ENCODE results near the gene PDE1C. TPM values are rescaled to one million over a fixed set of nuclear protein-coding genes. Genes with fewer than 3 reads are reported as not detected.

Gene PDE1C
- total and polyA plus RNA-seq, 2 experiments from 2014 or later = 23.5 to 33.8 TPM

DNA sequence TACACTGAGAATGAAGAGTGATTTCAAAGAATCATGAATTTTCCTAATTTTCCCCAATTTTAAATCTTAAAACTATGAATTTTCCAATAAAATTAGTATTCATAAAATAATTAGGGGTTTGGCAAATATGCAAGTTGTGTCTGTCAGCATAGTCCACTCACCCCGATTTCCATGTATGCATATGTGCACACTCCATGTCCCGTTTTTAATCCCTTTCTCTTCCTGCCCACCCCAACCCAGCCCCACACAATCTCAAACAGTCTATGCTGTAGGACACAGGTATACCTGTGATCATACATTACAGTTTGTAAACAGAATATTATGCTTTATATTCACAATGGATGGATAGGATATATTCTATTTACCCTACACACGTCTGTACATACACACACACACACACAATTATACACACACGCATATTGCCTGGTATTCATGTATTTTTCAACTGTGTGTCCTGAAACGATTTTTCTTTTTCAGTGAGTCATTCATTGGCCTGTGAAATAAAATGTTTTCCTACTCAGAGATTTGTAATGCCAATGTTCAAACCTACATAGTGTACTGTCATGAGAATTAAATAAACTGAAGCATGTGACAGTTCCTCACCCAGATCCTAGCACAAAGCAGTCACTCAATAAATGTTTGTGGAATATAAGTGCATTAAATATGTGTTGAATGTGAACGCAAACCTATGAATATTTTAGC is 144.3 kb downstream of the PDE1C start:
- Histone ChIP-seq H3K4me2 (ENCODE audit: unreplicated experiment) (no peak overlapping the region), H3K27me3 (replicated peaks; ENCODE audit: insufficient read depth) (no peaks in the 10 kb centered on the region), H3F3A (ENCODE audit: insufficient read depth) (no peaks in the 10 kb centered on the region), H3K9ac (no peak overlapping the region), H2AFZ (no peak overlapping the region), H3K4me1 (ENCODE audit: insufficient read depth) (peaks cover 14% of the 10 kb centered on the region), H3K9me3 (ENCODE audit: low read depth) (no peaks in the 10 kb centered on the region), H4K20me1 (ENCODE audit: insufficient read depth) (no peaks in the 10 kb centered on the region), H3K27ac (no peak overlapping the region), H3K9me2 (ENCODE audit: insufficient read depth) (no peaks in the 10 kb centered on the region), H3K4me3 (no peak overlapping the region), H3K36me3 (ENCODE audit: low read depth) (no peaks in the 10 kb centered on the region), H3K79me2 (ENCODE audit: insufficient read depth) (peaks cover 64% of the 10 kb centered on the region)
- peak; percentile 38 for DNase-seq
- TF ChIP-seq EZH2 (IDR thresholded peaks at IDR 0.05; ENCODE audit: insufficient read depth, poor library complexity, severe bottlenecking) (no peak), EZH2phosphoT487 (IDR thresholded peaks at IDR 0.05; ENCODE audit: insufficient read depth, low read depth) (no peak)
- in situ Hi-C loops (cut with MboI) = no loop called here
- WGBS, 2 experiments (ENCODE audit: low coverage in 1 of 2, low lambda C conversion rate in 2 of 2, missing lambda C conversion rate in 2 of 2) = 17 to 24% methylated on average over 6 of the region's 6 CpGs

DNA sequence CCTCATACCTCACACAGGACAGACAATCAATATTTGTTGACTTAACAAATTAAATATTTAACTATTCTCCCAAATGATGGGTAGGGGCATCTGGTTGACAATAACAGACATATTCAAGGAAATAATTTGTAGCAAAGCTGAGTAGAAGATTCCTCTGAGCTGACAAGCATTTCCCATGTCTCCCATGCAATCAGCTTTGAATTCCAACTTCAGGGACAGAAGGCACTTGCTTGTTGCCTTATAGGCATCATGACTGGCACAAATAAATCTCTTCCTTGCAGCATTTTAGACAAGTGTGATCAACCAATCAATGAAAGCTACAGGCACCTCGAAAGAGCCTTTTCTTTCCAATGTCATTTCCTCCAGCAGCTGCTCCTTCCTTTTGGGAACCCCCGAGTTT is 146.0 kb downstream of the PDE1C start:
- Histone ChIP-seq H3K27ac (no peak overlapping the region), H3K79me2 (ENCODE audit: insufficient read depth) (peaks cover 52% of the 10 kb centered on the region), H4K20me1 (ENCODE audit: insufficient read depth) (no peaks in the 10 kb centered on the region), H3K27me3 (replicated peaks; ENCODE audit: insufficient read depth) (no peaks in the 10 kb centered on the region), H2AFZ (no peak overlapping the region), H3K9me3 (ENCODE audit: low read depth) (no peaks in the 10 kb centered on the region), H3F3A (ENCODE audit: insufficient read depth) (no peaks in the 10 kb centered on the region), H3K9me2 (ENCODE audit: insufficient read depth) (no peaks in the 10 kb centered on the region), H3K4me2 (ENCODE audit: unreplicated experiment) (no peak overlapping the region), H3K4me1 (ENCODE audit: insufficient read depth) (peaks cover 16% of the 10 kb centered on the region), H3K4me3 (no peak overlapping the region), H3K9ac (no peak overlapping the region), H3K36me3 (ENCODE audit: low read depth) (no peaks in the 10 kb centered on the region)
- no peak for DNase-seq
- WGBS, 2 experiments (ENCODE audit: low coverage in 1 of 2, low lambda C conversion rate in 2 of 2, missing lambda C conversion rate in 2 of 2) = 0 to 4% methylated on average over 2 of the region's 2 CpGs
- in situ Hi-C loops (cut with MboI) = no loop called here
- no peak for TF ChIP-seq EZH2 (IDR thresholded peaks at IDR 0.05; ENCODE audit: insufficient read depth, poor library complexity, severe bottlenecking)
- TF ChIP-seq EZH2phosphoT487 (IDR thresholded peaks at IDR 0.05; ENCODE audit: insufficient read depth, low read depth) = no peak

DNA sequence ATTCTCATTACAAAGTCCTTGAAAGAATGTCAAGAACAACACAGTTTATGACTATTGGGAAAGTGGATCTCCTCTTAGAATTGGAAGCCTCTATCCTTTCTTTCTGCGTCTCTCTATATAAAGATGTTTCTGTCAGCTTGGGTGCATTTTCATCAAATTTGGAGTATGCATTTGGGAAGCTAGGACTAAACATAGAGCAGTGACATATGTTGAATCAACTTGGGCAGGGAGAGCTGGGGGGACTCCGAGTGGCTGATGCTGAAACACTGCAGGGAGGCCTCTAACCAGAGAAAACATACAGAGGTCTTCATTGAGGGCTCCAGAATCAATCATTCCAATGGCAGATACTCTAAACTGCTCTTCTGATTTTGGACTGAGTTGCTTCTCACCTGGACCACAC is 147.4 kb downstream of the PDE1C start:
- Histone ChIP-seq H3K27ac (no peak overlapping the region), H3K79me2 (ENCODE audit: insufficient read depth) (peaks cover 39% of the 10 kb centered on the region), H3K27me3 (replicated peaks; ENCODE audit: insufficient read depth) (no peaks in the 10 kb centered on the region), H3K9ac (no peak overlapping the region), H3K4me2 (ENCODE audit: unreplicated experiment) (no peak overlapping the region), H3K9me2 (ENCODE audit: insufficient read depth) (no peaks in the 10 kb centered on the region), H3K9me3 (ENCODE audit: low read depth) (no peaks in the 10 kb centered on the region), H4K20me1 (ENCODE audit: insufficient read depth) (no peaks in the 10 kb centered on the region), H3K4me3 (no peak overlapping the region), H3K4me1 (ENCODE audit: insufficient read depth) (peaks cover 16% of the 10 kb centered on the region), H2AFZ (no peak overlapping the region), H3F3A (ENCODE audit: insufficient read depth) (no peaks in the 10 kb centered on the region), H3K36me3 (ENCODE audit: low read depth) (no peaks in the 10 kb centered on the region)
- TF ChIP-seq EZH2 (IDR thresholded peaks at IDR 0.05; ENCODE audit: insufficient read depth, poor library complexity, severe bottlenecking) = no peak
- WGBS, 2 experiments (ENCODE audit: low coverage in 1 of 2, low lambda C conversion rate in 2 of 2, missing lambda C conversion rate in 2 of 2) = 9 to 32% methylated on average over 2 of the region's 2 CpGs
- in situ Hi-C loops (cut with MboI) = no loop called here
- DNase-seq = no peak

DNA sequence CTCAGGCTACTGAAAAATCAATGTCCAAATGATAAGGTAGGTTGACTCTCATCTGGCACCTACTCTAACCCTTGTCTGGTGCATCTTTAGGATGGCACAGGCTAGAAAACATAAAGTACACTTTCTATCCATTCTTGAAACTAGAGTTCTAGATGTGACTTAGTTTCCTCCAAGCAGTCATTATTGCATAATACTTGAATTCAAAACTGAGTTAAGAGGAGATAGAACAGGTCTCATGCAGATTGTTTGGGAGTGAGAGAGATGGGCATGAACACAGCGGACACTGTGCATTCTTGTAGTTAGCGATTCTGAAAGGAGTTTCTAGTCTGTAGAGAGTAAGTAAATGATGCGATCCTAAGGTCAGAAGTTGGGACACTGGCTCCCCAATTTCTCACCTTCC is 149.2 kb downstream of the PDE1C start:
- no peaks in the 10 kb centered on the region for H4K20me1 ChIP-seq (ENCODE audit: insufficient read depth)

More for the DNA sequence above, 149.2 kb downstream of the PDE1C start:
- H3K4me1 ChIP-seq (ENCODE audit: insufficient read depth) = peaks cover 20% of the 10 kb centered on the region
- H3K9me3 ChIP-seq (ENCODE audit: low read depth) = no peaks in the 10 kb centered on the region
- H3K27me3 ChIP-seq (replicated peaks; ENCODE audit: insufficient read depth) = no peaks in the 10 kb centered on the region
- H3K4me2 ChIP-seq (ENCODE audit: unreplicated experiment) = no peak overlapping the region
- H3K9me2 ChIP-seq (ENCODE audit: insufficient read depth) = no peaks in the 10 kb centered on the region
- no peak overlapping the region for H3K27ac ChIP-seq
- TF ChIP-seq EZH2 (IDR thresholded peaks at IDR 0.05; ENCODE audit: insufficient read depth, poor library complexity, severe bottlenecking) = no peak
- no peak for TF ChIP-seq EZH2phosphoT487 (IDR thresholded peaks at IDR 0.05; ENCODE audit: insufficient read depth, low read depth)
- no peaks in the 10 kb centered on the region for H3K36me3 ChIP-seq (ENCODE audit: low read depth)
- H3K79me2 ChIP-seq (ENCODE audit: insufficient read depth) = peaks cover 22% of the 10 kb centered on the region
- no peak overlapping the region for H3K9ac ChIP-seq
- DNase-seq = no peak
- 36 to 49% methylated on average over 3 of the region's 3 CpGs for WGBS, 2 experiments (ENCODE audit: low coverage in 1 of 2, low lambda C conversion rate in 2 of 2, missing lambda C conversion rate in 2 of 2)
- no peak overlapping the region for H3K4me3 ChIP-seq
- H2AFZ ChIP-seq = no peak overlapping the region
- H3F3A ChIP-seq (ENCODE audit: insufficient read depth) = no peaks in the 10 kb centered on the region
- in situ Hi-C loops (cut with MboI) = no loop called here

Measured in GM23248 (cell line).